Spleen (tissue), 7 donors: ENCODE measurements around the gene JADE2.

Experiments used
- POLR2A ChIP-seq, 3 donors: fragments of 450-650 bp; IDR thresholded peaks; one replicate each; pipeline ENCODE4 v1.5.1; 2017; ENCODE audit warnings: antibody characterized with exemption in 3 of 3, mild to moderate bottlenecking in 1 of 3
- POLR2AphosphoS5 ChIP-seq, 3 donors: sonication (generic); formaldehyde crosslinking; IDR thresholded peaks; one replicate each; pipeline ENCODE4 v1.5.1; 2017; ENCODE audit warnings: antibody characterized with exemption in 3 of 3
- TF ChIP-seq, protein P1 (sequence below), 11 experiments: fragments of 200-600 bp in 7 of 11; fragments of 450-650 bp in 4 of 11; sonication (generic) in 4 of 11; IDR thresholded peaks in 8 of 11; conservative IDR thresholded peaks in 3 of 11; 1 replicate in 7 of 11; 2 replicates in 4 of 11; pipeline versions ENCODE4 v1.4.0 to v1.8.0; 2016 to 2021; ENCODE audit warnings: antibody characterized with exemption in 11 of 11, inconsistent platforms in 4 of 11, mild to moderate bottlenecking in 1 of 11
- donor health status: DM: no; HTN: no; CAD: no; lungs with moderate emphysema.
- donor health status: DM: no; HTN: no; CAD: no.
- donor health status: DM: no; HTN: no; CAD: no.

DNA sequence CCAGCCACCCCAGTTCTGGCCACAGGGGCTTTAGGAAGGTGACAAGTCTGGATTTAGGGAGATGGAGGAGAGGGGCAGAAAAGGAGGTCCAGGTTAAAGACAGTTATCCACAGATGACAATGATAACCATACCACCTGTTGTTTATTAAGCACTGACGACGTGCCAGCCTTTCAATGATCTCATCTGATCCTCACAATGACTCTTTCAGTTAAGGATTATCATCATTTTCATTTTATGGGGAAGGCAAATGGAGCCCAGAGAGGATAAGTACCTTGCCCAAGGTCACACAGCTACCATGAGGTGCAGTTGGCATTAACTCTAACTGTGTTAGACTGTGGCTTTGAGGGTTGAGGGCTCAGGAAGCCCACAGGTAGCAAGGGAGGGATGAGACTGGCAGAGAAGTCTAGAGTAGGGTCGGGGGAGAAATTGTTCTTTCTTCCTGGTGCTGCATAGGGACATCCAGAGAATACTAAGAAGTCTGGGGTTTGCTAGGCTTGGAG, 21.5 kb upstream of the JADE2 start:
- TF ChIP-seq, protein P1, sequence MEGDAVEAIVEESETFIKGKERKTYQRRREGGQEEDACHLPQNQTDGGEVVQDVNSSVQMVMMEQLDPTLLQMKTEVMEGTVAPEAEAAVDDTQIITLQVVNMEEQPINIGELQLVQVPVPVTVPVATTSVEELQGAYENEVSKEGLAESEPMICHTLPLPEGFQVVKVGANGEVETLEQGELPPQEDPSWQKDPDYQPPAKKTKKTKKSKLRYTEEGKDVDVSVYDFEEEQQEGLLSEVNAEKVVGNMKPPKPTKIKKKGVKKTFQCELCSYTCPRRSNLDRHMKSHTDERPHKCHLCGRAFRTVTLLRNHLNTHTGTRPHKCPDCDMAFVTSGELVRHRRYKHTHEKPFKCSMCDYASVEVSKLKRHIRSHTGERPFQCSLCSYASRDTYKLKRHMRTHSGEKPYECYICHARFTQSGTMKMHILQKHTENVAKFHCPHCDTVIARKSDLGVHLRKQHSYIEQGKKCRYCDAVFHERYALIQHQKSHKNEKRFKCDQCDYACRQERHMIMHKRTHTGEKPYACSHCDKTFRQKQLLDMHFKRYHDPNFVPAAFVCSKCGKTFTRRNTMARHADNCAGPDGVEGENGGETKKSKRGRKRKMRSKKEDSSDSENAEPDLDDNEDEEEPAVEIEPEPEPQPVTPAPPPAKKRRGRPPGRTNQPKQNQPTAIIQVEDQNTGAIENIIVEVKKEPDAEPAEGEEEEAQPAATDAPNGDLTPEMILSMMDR (IDR thresholded peaks at IDR 0.05 in 8 of 11, conservative IDR thresholded peaks at IDR 0.05 in 3 of 11), result no peak
- TF ChIP-seq POLR2A (IDR thresholded peaks at IDR 0.05) (no peak), POLR2AphosphoS5 (IDR thresholded peaks at IDR 0.05) (no peak)
